IMR-90 (cell line): Measurements from ENCODE around the gene RPS2. TPM values are rescaled to one million over a fixed set of nuclear protein-coding genes. Genes with fewer than 3 reads are reported as not detected.

Source experiments
- ATAC-seq: fragments of 200-7000 bp; cut with Tn5 transposase; 2 replicates; pipeline ENCODE4 v1.9.1; 2020; ENCODE audit warnings: low read depth, mild to moderate bottlenecking, moderate library complexity
- BruUV-seq: library from RNA; stranded (reverse); fragments of 400-500 nt; replicated peaks from 2 replicates; lab custom pipeline; 2021; lab: Mats Ljungman, UMichigan
- CTCF ChIA-PET: fragments of 300-600 bp; formaldehyde crosslinking; extraction: SDS; loops from one replicate; lab custom pipeline; 2021; ENCODE audit warnings: antibody characterized with exemption; lab: Yijun Ruan, JAX
- POLR2A ChIA-PET: fragments of 300-600 bp; sonication (Branson Sonifier 250); formaldehyde crosslinking; loops from one replicate; lab custom pipeline; 2022; ENCODE audit warnings: antibody characterized with exemption; ENCODE audit not compliant: unreplicated experiment; lab: Charles Lee
- DNase-seq: peaks from one replicate; pipeline ENCODE4 v3.0.0; 2013
- H2AFZ ChIP-seq: replicated peaks from 2 replicates; pipeline ENCODE3; 2013; ENCODE audit warnings: low read length, mild to moderate bottlenecking; ENCODE audit not compliant: poor library complexity
- H2AK5ac ChIP-seq: 2 replicates; pipeline ENCODE4 v1.6.1; 2013; ENCODE audit warnings: low read depth, low read length, inconsistent platforms
- H2AK9ac ChIP-seq: replicated peaks from 2 replicates; pipeline ENCODE3; 2013; ENCODE audit warnings: mild to moderate bottlenecking, low read depth, low read length, moderate library complexity; ENCODE audit not compliant: poor library complexity
- H2BK120ac ChIP-seq: 2 replicates; pipeline ENCODE4 v1.6.1; 2013; ENCODE audit warnings: low read depth, low read length, inconsistent platforms
- H2BK15ac ChIP-seq: 3 replicates; pipeline ENCODE4 v1.6.1; 2013; ENCODE audit warnings: low read depth, low read length, inconsistent platforms
- H2BK20ac ChIP-seq: 2 replicates; pipeline ENCODE4 v1.6.1; 2013; ENCODE audit warnings: low read depth, mild to moderate bottlenecking, inconsistent platforms, low read length, moderate library complexity
- H2BK5ac ChIP-seq: 2 replicates; pipeline ENCODE4 v1.6.1; 2013; ENCODE audit warnings: mild to moderate bottlenecking, low read depth, low read length, inconsistent platforms; ENCODE audit not compliant: poor library complexity, severe bottlenecking
- H3K14ac ChIP-seq: replicated peaks from 2 replicates; pipeline ENCODE4 v1.6.1; 2013; ENCODE audit warnings: low read depth, low read length, inconsistent platforms
- H3K18ac ChIP-seq: 2 replicates; pipeline ENCODE4 v1.6.1; 2013; ENCODE audit warnings: low read depth, low read length, control low read depth
- H3K23ac ChIP-seq: 2 replicates; pipeline ENCODE4 v1.6.1; 2013; ENCODE audit warnings: low read depth, low read length, inconsistent platforms
- H3K27ac ChIP-seq: 2 replicates; pipeline ENCODE4 v1.5.1; 2013; ENCODE audit warnings: mild to moderate bottlenecking, control low read depth, low read length; ENCODE audit not compliant: insufficient read depth
- H3K27me3 ChIP-seq: 2 replicates; pipeline ENCODE4 v1.6.1; 2013; ENCODE audit warnings: low read length; ENCODE audit not compliant: control insufficient read depth, insufficient read depth
- H3K36me3 ChIP-seq: 2 replicates; pipeline ENCODE4 v1.6.1; 2013; ENCODE audit warnings: low read length, mixed read lengths; ENCODE audit not compliant: control insufficient read depth, insufficient read depth
- H3K4ac ChIP-seq: 2 replicates; pipeline ENCODE4 v1.6.1; 2013; ENCODE audit warnings: low read depth, low read length, inconsistent platforms
- H3K4me1 ChIP-seq: 2 replicates; pipeline ENCODE4 v1.6.1; 2013; ENCODE audit warnings: low read length, mixed read lengths; ENCODE audit not compliant: control insufficient read depth, insufficient read depth
- H3K4me2 ChIP-seq: 2 replicates; pipeline ENCODE4 v1.6.1; 2013; ENCODE audit warnings: low read depth, mild to moderate bottlenecking, control low read depth, low read length, moderate library complexity
- H3K4me3 ChIP-seq: 2 replicates; pipeline ENCODE4 v1.5.1; 2013; ENCODE audit warnings: low read depth, mild to moderate bottlenecking, control low read depth, low read length, moderate library complexity; ENCODE audit not compliant: insufficient read depth
- H3K56ac ChIP-seq: 2 replicates; pipeline ENCODE4 v1.6.1; 2013; ENCODE audit warnings: low read length, inconsistent platforms; ENCODE audit not compliant: insufficient read depth; ENCODE audit errors: extremely low read depth
- H3K79me1 ChIP-seq, 2 experiments: 2 replicates each; pipeline ENCODE4 v1.6.1; 2013; ENCODE audit warnings: low read length in 2 of 2, inconsistent platforms in 1 of 2, low read depth in 1 of 2
- H3K9ac ChIP-seq: 2 replicates; pipeline ENCODE4 v1.6.1; 2013; ENCODE audit warnings: low read depth, low read length, control low read depth
- H3K9me1 ChIP-seq: 2 replicates; pipeline ENCODE4 v1.6.1; 2013; ENCODE audit warnings: low read length, inconsistent platforms; ENCODE audit not compliant: insufficient read depth
- H3K9me3 ChIP-seq: 2 replicates; pipeline ENCODE4 v1.6.1; 2013; ENCODE audit warnings: low read length; ENCODE audit not compliant: control insufficient read depth, insufficient read depth
- H4K20me1 ChIP-seq: 2 replicates; pipeline ENCODE4 v1.6.1; 2013; ENCODE audit warnings: low read length, inconsistent platforms; ENCODE audit not compliant: insufficient read depth
- H4K5ac ChIP-seq: 2 replicates; pipeline ENCODE4 v1.6.1; 2013; ENCODE audit warnings: mild to moderate bottlenecking, low read depth, low read length, control low read depth
- H4K8ac ChIP-seq, 2 experiments: 2 replicates each; pipeline ENCODE4 v1.6.1; 2013; ENCODE audit warnings: low read depth in 2 of 2, low read length in 2 of 2, control low read depth in 1 of 2, inconsistent platforms in 1 of 2
- H4K91ac ChIP-seq: 2 replicates; pipeline ENCODE4 v1.6.1; 2013; ENCODE audit warnings: low read depth, low read length, inconsistent platforms; ENCODE audit not compliant: insufficient read depth
- BHLHE40 ChIP-seq: fragments of 150-350 bp; IDR thresholded peaks from 2 replicates; pipeline ENCODE4 v1.6.1; 2016; ENCODE audit warnings: mild to moderate bottlenecking, low read depth, low read length
- CEBPB ChIP-seq: IDR thresholded peaks from 2 replicates; pipeline ENCODE4 v1.6.1; 2012; ENCODE audit warnings: low read depth, low read length, improper control_type of control experiment
- CHD1 ChIP-seq: IDR thresholded peaks from 2 replicates; pipeline ENCODE4 v1.6.1; 2012; ENCODE audit warnings: low read depth, low read length, improper control_type of control experiment
- FOS ChIP-seq: fragments of 150-350 bp; IDR thresholded peaks from 2 replicates; pipeline ENCODE4 v1.6.1; 2016; ENCODE audit warnings: low read depth, low read length
- MAFK ChIP-seq: IDR thresholded peaks from 2 replicates; pipeline ENCODE4 v1.6.1; 2012; ENCODE audit warnings: low read depth, low read length, improper control_type of control experiment
- MAZ ChIP-seq: IDR thresholded peaks from 2 replicates; pipeline ENCODE4 v1.6.1; 2012; ENCODE audit warnings: low read depth, mild to moderate bottlenecking, low read length, improper control_type of control experiment, moderate library complexity, borderline replicate concordance
- MXI1 ChIP-seq: IDR thresholded peaks from 2 replicates; pipeline ENCODE4 v1.6.1; 2012; ENCODE audit warnings: low read depth, mild to moderate bottlenecking, low read length, moderate library complexity, borderline replicate concordance
- NFE2L2 ChIP-seq: fragments of 150-350 bp; IDR thresholded peaks from 2 replicates; pipeline ENCODE4 v1.6.1; 2016; ENCODE audit warnings: low read depth, mild to moderate bottlenecking, low read length
- POLR2A ChIP-seq: IDR thresholded peaks from 2 replicates; pipeline ENCODE4 v1.6.1; 2012; ENCODE audit warnings: mild to moderate bottlenecking, low read depth, low read length
- RAD21 ChIP-seq: IDR thresholded peaks from 2 replicates; pipeline ENCODE4 v1.6.1; 2012; ENCODE audit warnings: low read length, improper control_type of control experiment
- RCOR1 ChIP-seq: IDR thresholded peaks from 2 replicates; pipeline ENCODE4 v1.6.1; 2012; ENCODE audit warnings: mild to moderate bottlenecking, low read length, improper control_type of control experiment; ENCODE audit not compliant: insufficient replicate concordance
- RFX5 ChIP-seq: IDR thresholded peaks from 2 replicates; pipeline ENCODE4 v1.8.0; 2012; ENCODE audit warnings: low read depth, mild to moderate bottlenecking, low read length, moderate library complexity
- SMC3 ChIP-seq: fragments of 150-350 bp; IDR thresholded peaks from 2 replicates; pipeline ENCODE4 v1.6.1; 2016; ENCODE audit warnings: low read depth, mild to moderate bottlenecking, antibody characterized with exemption, low read length, moderate library complexity
- WGBS, 2 experiments: methylation state at CpG; one replicate each; pipeline versions ENCODE4 v1.1.5 to v1.1.7; 2013; ENCODE audit warnings: missing lambda C conversion rate in 2 of 2; ENCODE audit not compliant: insufficient read length in 1 of 2; ENCODE audit errors: extremely low coverage in 2 of 2; 5-methylcytosine and 5-hydroxymethylcytosine counted together
- dilution Hi-C: fragments of 300-500 bp; cut with HindIII; formaldehyde crosslinking; loops from one replicate; pipeline ENCODE4 v1.14.3; 2018; ENCODE audit warnings: low sequenced_read_pairs; ENCODE audit not compliant: unreplicated experiment
- in situ Hi-C: fragments of 300-500 bp; cut with MboI; formaldehyde crosslinking; loops from 3 replicates; pipeline ENCODE4 v1.14.3; 2019; ENCODE audit warnings: low sequenced_read_pairs, inconsistent platforms, mixed read lengths
- intact Hi-C: fragments of 100-400 bp; cut with micrococcal nuclease; formaldehyde crosslinking; loops from 2 replicates; pipeline ENCODE4 v1.10.0; 2022
- polyA plus RNA-seq, 3 experiments: library from polyadenylated mRNA; depleted of rRNA; stranded (reverse); fragments of >200 nt; gene quantifications; 2 replicates each; pipeline ENCODE4 v1.2.3, GENCODE V29; 2012; ENCODE audit warnings: low replicate concordance in 1 of 3
- total RNA-seq: library from RNA; depleted of rRNA; stranded (reverse); fragments of >200 nt; gene quantifications from 2 replicates; pipeline ENCODE4 v1.2.3, GENCODE V29; 2012
- TF ChIP-seq, protein P1 (sequence below): conservative IDR thresholded peaks from 2 replicates; pipeline ENCODE4 v1.5.1; 2012; ENCODE audit warnings: mild to moderate bottlenecking, low read depth, low read length, improper control_type of control experiment
- TF ChIP-seq, protein P2 (sequence below): fragments of 150-350 bp; IDR thresholded peaks from 2 replicates; pipeline ENCODE4 v1.6.1; 2016; ENCODE audit warnings: low read depth, mild to moderate bottlenecking, low read length, moderate library complexity, borderline replicate concordance
- TF ChIP-seq, protein P3 (sequence below): fragments of 150-350 bp; IDR thresholded peaks from 2 replicates; pipeline ENCODE4 v1.6.1; 2017; ENCODE audit warnings: mild to moderate bottlenecking, antibody characterized with exemption, low read length, low read depth

Gene RPS2
- total and polyA plus RNA-seq, 2 of the 4 experiments (the other 2 are of a cell fraction), result 2,703 to 6,941 TPM

DNA sequence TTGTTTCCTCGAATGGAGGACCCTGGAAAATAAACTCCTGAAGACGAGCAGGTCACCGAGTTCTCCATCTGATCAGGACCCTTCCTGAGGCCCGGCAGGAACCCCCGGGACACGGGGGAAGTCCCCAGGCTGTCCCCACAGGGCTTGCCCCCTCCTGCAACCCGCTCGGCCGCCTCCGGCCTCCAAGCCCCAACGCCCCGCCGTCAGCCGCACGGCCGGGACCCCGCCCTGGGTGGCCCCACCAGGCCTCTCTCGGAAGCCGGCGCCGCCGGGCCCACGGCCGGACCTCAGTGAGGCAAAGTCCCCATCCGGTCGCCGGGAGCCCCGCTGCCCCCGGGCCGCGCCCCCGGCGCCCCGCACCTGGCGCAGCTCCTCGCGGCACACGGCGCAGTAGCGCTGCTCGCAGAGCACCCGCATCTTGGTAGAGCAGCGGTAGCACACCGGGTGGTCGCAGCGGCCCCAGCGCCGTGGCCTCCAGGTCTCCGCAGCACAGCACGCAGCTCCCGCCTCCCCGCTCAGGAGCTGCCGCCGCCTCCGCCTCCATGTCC lies 44.6 kb upstream of the RPS2 start:
- BruUV-seq, result no TSS peak
- peak; percentile 36 for ATAC-seq
- Histone ChIP-seq H2AK5ac (peak overlapping the region; percentile 83), H3K4ac (peak overlapping the region; percentile 80), H4K5ac (peak overlapping the region; percentile 40), H3K4me1 (peaks cover 25% of the 10 kb centered on the region), H3K79me1 (peaks cover 13 to 59% of the 10 kb centered on the region in 2 experiments; a peak in 3 of 4 replicates), H2BK15ac (no peak overlapping the region), H2AK9ac (peak overlapping the region; percentile 98), H2BK5ac (peak overlapping the region; percentile 60), H3K9me3 (no peaks in the 10 kb centered on the region), H4K8ac (peak overlapping the region in 1 of 2 experiments; percentile 37; a peak in 2 of 4 replicates), H3K18ac (no peak overlapping the region), H3K4me2 (peak overlapping the region; percentile 97), H3K9me1 (peaks cover 8% of the 10 kb centered on the region; the same call in 1 of the 2 replicates), H3K9ac (peak overlapping the region; percentile 95), H3K36me3 (peaks cover 9% of the 10 kb centered on the region), H3K27ac (peak overlapping the region; percentile 88), H2BK20ac (no peak overlapping the region), H3K4me3 (peak overlapping the region; percentile 75), H4K91ac (peak overlapping the region; percentile 24; the same call in 1 of the 2 replicates), H3K27me3 (no peaks in the 10 kb centered on the region), H2AFZ (peak overlapping the region; percentile 79), H4K20me1 (peaks cover 49% of the 10 kb centered on the region), H2BK120ac (no peak overlapping the region), H3K14ac (peak overlapping the region; percentile 85), H3K56ac (peak overlapping the region; percentile 71), H3K23ac (peak overlapping the region; percentile 95; the same call in 1 of the 2 replicates)
- no peak for DNase-seq
- dilution Hi-C loops, result no loop called here
- no peak for TF ChIP-seq RFX5
- TF ChIP-seq NFE2L2, result no peak
- TF ChIP-seq RCOR1, result no peak
- TF ChIP-seq POLR2A, result no peak
- no peak for TF ChIP-seq FOS
- no peak for TF ChIP-seq SMC3
- TF ChIP-seq, protein P1, sequence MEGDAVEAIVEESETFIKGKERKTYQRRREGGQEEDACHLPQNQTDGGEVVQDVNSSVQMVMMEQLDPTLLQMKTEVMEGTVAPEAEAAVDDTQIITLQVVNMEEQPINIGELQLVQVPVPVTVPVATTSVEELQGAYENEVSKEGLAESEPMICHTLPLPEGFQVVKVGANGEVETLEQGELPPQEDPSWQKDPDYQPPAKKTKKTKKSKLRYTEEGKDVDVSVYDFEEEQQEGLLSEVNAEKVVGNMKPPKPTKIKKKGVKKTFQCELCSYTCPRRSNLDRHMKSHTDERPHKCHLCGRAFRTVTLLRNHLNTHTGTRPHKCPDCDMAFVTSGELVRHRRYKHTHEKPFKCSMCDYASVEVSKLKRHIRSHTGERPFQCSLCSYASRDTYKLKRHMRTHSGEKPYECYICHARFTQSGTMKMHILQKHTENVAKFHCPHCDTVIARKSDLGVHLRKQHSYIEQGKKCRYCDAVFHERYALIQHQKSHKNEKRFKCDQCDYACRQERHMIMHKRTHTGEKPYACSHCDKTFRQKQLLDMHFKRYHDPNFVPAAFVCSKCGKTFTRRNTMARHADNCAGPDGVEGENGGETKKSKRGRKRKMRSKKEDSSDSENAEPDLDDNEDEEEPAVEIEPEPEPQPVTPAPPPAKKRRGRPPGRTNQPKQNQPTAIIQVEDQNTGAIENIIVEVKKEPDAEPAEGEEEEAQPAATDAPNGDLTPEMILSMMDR, result no peak
- TF ChIP-seq, protein P2, sequence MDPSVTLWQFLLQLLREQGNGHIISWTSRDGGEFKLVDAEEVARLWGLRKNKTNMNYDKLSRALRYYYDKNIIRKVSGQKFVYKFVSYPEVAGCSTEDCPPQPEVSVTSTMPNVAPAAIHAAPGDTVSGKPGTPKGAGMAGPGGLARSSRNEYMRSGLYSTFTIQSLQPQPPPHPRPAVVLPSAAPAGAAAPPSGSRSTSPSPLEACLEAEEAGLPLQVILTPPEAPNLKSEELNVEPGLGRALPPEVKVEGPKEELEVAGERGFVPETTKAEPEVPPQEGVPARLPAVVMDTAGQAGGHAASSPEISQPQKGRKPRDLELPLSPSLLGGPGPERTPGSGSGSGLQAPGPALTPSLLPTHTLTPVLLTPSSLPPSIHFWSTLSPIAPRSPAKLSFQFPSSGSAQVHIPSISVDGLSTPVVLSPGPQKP, result no peak
- no peak; the same call in 1 of the 2 replicates for TF ChIP-seq CHD1
- no peak for TF ChIP-seq MXI1
- no peak for TF ChIP-seq CEBPB
- TF ChIP-seq BHLHE40, result no peak
- TF ChIP-seq MAZ, result no peak
- TF ChIP-seq RAD21, result no peak
- TF ChIP-seq, protein P3, sequence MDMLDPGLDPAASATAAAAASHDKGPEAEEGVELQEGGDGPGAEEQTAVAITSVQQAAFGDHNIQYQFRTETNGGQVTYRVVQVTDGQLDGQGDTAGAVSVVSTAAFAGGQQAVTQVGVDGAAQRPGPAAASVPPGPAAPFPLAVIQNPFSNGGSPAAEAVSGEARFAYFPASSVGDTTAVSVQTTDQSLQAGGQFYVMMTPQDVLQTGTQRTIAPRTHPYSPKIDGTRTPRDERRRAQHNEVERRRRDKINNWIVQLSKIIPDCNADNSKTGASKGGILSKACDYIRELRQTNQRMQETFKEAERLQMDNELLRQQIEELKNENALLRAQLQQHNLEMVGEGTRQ, result no peak
- TF ChIP-seq MAFK, result no peak
- in situ Hi-C loops, result no loop called here
- 2% methylated on average over 11 of the region's 55 CpGs; no CpG with 5 or more reads in 1 of the 2 experiments for WGBS, 2 experiments
- CTCF ChIA-PET, result no interaction called here
- POLR2A ChIA-PET, result no interaction called here
- intact Hi-C loops, result no loop called here
